OCI-LY3 (cell line): ENCODE results near the gene CEP41.

Experiments
- CTCF ChIP-seq: fragments of 200-600, 300-600 bp; sonication (generic); IDR thresholded peaks from 2 replicates; pipeline ENCODE4 v1.5.1; 2014; ENCODE audit warnings: antibody characterized with exemption, low read length, low read depth
- EZH2phosphoT487 ChIP-seq: fragments of 200-600 bp; shearing (Covaris generic); IDR thresholded peaks from 2 replicates; pipeline ENCODE4 v1.6.1; 2018; ENCODE audit warnings: antibody characterized with exemption, mixed run types, low read depth

GRCh38 chr7:130349911-130350782, 90.7 kb downstream of the CEP41 start:
- TF ChIP-seq EZH2phosphoT487 (no peak), CTCF (no peak)
